B cell (primary cell): ENCODE data around the gene PIGT. TPM values are rescaled to one million over a fixed set of nuclear protein-coding genes. Genes with fewer than 3 reads are reported as not detected.

ENCODE experiments used
- ATAC-seq: fragments of 200-7000 bp; cut with Tn5 transposase; one replicate; pipeline ENCODE4 v1.10.0; 2021; ENCODE audit warnings: low read depth, mild to moderate bottlenecking, moderate number of reproducible peaks, moderate library complexity
- CTCF ChIA-PET: fragments of 350-600 bp; sonication (Branson Sonifier 250); formaldehyde crosslinking; loops from one replicate; lab custom pipeline; 2021; ENCODE audit warnings: antibody characterized with exemption, inconsistent platforms; lab: Charles Lee
- POLR2A ChIA-PET: fragments of 350-600 bp; sonication (Branson Sonifier 250); formaldehyde crosslinking; loops from one replicate; lab custom pipeline; 2021; ENCODE audit warnings: antibody characterized with exemption; lab: Charles Lee
- DNase-seq: peaks from one replicate; pipeline ENCODE4 v3.0.0; 2013
- H2AFZ ChIP-seq: 2 replicates; pipeline ENCODE4 v1.6.1; 2012; ENCODE audit warnings: mild to moderate bottlenecking, low read depth, low read length; ENCODE audit not compliant: insufficient read depth, poor library complexity, severe bottlenecking
- H3K27ac ChIP-seq, 2 donors: 1 replicate in 1 of 2; 2 replicates in 1 of 2; pipeline ENCODE4 v1.5.1; 2012 to 2013; ENCODE audit warnings: low read length in 2 of 2, mild to moderate bottlenecking in 2 of 2, moderate library complexity in 1 of 2
- H3K27me3 ChIP-seq, 4 experiments: fragments of 200-600 bp in 1 of 4; sonication (generic) in 1 of 4; replicated peaks in 1 of 4; 1 replicate in 2 of 4; 2 replicates in 2 of 4; pipeline versions ENCODE4 v1.6.1 to v1.7.0; 2013 to 2016; ENCODE audit warnings: low read length in 3 of 4, mild to moderate bottlenecking in 2 of 4, mixed read lengths in 1 of 4, moderate library complexity in 1 of 4; ENCODE audit not compliant: insufficient read depth in 4 of 4, control insufficient read depth in 3 of 4; ENCODE audit errors: control extremely low read depth in 1 of 4
- H3K36me3 ChIP-seq, 2 experiments: replicated peaks in 1 of 2; 1 replicate in 1 of 2; 2 replicates in 1 of 2; pipeline versions ENCODE4 v1.6.1 to v1.7.1; 2013; ENCODE audit warnings: low read length in 1 of 2; ENCODE audit not compliant: insufficient read depth in 2 of 2, control insufficient read depth in 1 of 2; ENCODE audit errors: control extremely low read depth in 1 of 2, extremely low read depth in 1 of 2
- H3K4me1 ChIP-seq, 2 donors: fragments of 200-600 bp in 1 of 2; sonication (generic) in 1 of 2; 1 replicate in 1 of 2; 2 replicates in 1 of 2; pipeline versions ENCODE4 v1.5.1 to v1.6.1; 2013 to 2017; ENCODE audit warnings: low read length in 2 of 2; ENCODE audit not compliant: control insufficient read depth in 2 of 2, insufficient read depth in 2 of 2
- H3K4me2 ChIP-seq: replicated peaks from 2 replicates; pipeline ENCODE3; 2012; ENCODE audit warnings: mild to moderate bottlenecking, low read depth, low read length; ENCODE audit not compliant: poor library complexity, severe bottlenecking
- H3K4me3 ChIP-seq, 5 experiments: fragments of 200-600 bp in 1 of 5; sonication (generic) in 1 of 5; 1 replicate in 3 of 5; 2 replicates in 2 of 5; pipeline versions ENCODE4 v1.5.1 to v1.7.0; 2011 to 2016; ENCODE audit warnings: low read length in 4 of 5, mild to moderate bottlenecking in 4 of 5, low read depth in 2 of 5, control low read depth in 1 of 5, moderate library complexity in 1 of 5; ENCODE audit not compliant: insufficient read depth in 1 of 5; ENCODE audit errors: control extremely low read depth in 1 of 5, extremely low read depth in 1 of 5
- H3K79me2 ChIP-seq: fragments of 200-600 bp; sonication (generic); one replicate; pipeline ENCODE4 v1.6.0; 2016; ENCODE audit warnings: low read length; ENCODE audit not compliant: control insufficient read depth, insufficient read depth
- H3K9ac ChIP-seq: fragments of 200-600 bp; sonication (generic); 2 replicates; pipeline ENCODE4 v1.6.1; 2017; ENCODE audit warnings: mild to moderate bottlenecking, low read length, moderate library complexity
- H3K9me3 ChIP-seq, 3 donors: one replicate each; pipeline versions ENCODE4 v1.6.1 to v1.7.1; 2013; ENCODE audit warnings: low read length in 2 of 3; ENCODE audit not compliant: control insufficient read depth in 2 of 3, insufficient read depth in 1 of 3; ENCODE audit errors: control extremely low read depth in 1 of 3
- H4K20me1 ChIP-seq: 2 replicates; pipeline ENCODE4 v1.6.0; 2012; ENCODE audit warnings: mild to moderate bottlenecking, low read length; ENCODE audit not compliant: insufficient read depth, control insufficient read depth, poor library complexity, severe bottlenecking
- H3K27ac Mint-ChIP-seq: one replicate; pipeline ENCODE4 v1.8.0; 2021; ENCODE audit warnings: mixed read lengths
- H3K27me3 Mint-ChIP-seq: one replicate; pipeline ENCODE4 v1.8.0; 2021; ENCODE audit warnings: mixed read lengths
- H3K4me1 Mint-ChIP-seq: one replicate; pipeline ENCODE4 v1.8.0; 2021; ENCODE audit warnings: mixed read lengths
- H3K4me3 Mint-ChIP-seq: one replicate; pipeline ENCODE4 v1.8.0; 2021; ENCODE audit warnings: mixed read lengths
- H3K9me3 Mint-ChIP-seq: one replicate; pipeline ENCODE4 v1.8.0; 2022; ENCODE audit warnings: mixed read lengths; ENCODE audit not compliant: insufficient read depth
- EZH2 ChIP-seq: IDR thresholded peaks from 2 replicates; pipeline ENCODE4 v1.6.1; 2012; ENCODE audit warnings: borderline replicate concordance, low read depth, mild to moderate bottlenecking, moderate library complexity, low read length; ENCODE audit not compliant: insufficient read depth, poor library complexity, severe bottlenecking
- WGBS: methylation state at CpG from one replicate; pipeline ENCODE4 v1.1.5; 2013; ENCODE audit warnings: missing lambda C conversion rate; ENCODE audit not compliant: insufficient coverage; 5-methylcytosine and 5-hydroxymethylcytosine counted together
- intact Hi-C: fragments of 100-400 bp; cut with micrococcal nuclease; formaldehyde crosslinking; loops from one replicate; pipeline ENCODE4 v1.10.0; 2022
- polyA plus RNA-seq: library from polyadenylated mRNA; depleted of rRNA; stranded (reverse); fragments of >200 nt; gene quantifications from 2 replicates; pipeline ENCODE4 v1.2.3, GENCODE V29; 2012
- total RNA-seq, 2 donors: library from RNA; stranded (reverse); fragments of 120-200 nt in 1 of 2; gene quantifications; 1 replicate in 1 of 2; 2 replicates in 1 of 2; pipeline versions ENCODE4 v1.2.3 to v1.2.4, GENCODE V29; 2013 to 2022
- TF ChIP-seq, protein P1 (sequence below): fragments of 200-600 bp; IDR thresholded peaks from one replicate; pipeline ENCODE4 v1.8.0; 2022; ENCODE audit warnings: antibody characterized with exemption, mild to moderate bottlenecking

The PIGT gene
- total and polyA plus RNA-seq, 2 donors (not counting 1 experiment from before 2014, with no cell fraction given) = 51.6 to 106 TPM

- H3K79me2 ChIP-seq = peaks cover 9% of the 10 kb centered on the region
- no peak for ATAC-seq
Observed at GRCh38 chr20:45400346-45401031, 15.5 kb upstream of the PIGT start.

DNA sequence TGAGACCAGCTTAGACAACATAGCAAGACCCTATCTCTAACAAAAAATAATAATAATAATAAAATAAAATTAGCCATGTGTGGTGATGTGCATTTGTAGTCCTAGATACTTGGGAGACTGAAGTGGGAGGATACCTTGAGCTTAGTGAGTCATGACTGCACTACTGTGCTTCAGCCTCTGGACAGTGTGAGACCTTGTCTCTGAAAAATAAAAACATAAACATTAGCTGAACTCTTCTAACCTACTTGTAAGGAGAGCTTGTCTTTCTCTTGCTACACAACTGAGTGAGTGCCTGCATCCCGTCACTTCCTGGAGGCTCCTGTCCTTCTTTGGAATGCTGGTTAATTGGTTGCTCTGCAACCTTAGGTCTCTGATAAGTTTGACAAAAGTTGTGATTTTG lies 13.0 kb upstream of the PIGT start:
- no peaks in the 10 kb centered on the region for H4K20me1 ChIP-seq
- TF ChIP-seq, protein P1, sequence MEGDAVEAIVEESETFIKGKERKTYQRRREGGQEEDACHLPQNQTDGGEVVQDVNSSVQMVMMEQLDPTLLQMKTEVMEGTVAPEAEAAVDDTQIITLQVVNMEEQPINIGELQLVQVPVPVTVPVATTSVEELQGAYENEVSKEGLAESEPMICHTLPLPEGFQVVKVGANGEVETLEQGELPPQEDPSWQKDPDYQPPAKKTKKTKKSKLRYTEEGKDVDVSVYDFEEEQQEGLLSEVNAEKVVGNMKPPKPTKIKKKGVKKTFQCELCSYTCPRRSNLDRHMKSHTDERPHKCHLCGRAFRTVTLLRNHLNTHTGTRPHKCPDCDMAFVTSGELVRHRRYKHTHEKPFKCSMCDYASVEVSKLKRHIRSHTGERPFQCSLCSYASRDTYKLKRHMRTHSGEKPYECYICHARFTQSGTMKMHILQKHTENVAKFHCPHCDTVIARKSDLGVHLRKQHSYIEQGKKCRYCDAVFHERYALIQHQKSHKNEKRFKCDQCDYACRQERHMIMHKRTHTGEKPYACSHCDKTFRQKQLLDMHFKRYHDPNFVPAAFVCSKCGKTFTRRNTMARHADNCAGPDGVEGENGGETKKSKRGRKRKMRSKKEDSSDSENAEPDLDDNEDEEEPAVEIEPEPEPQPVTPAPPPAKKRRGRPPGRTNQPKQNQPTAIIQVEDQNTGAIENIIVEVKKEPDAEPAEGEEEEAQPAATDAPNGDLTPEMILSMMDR = no peak
- no peak for TF ChIP-seq EZH2
- H3K36me3 ChIP-seq = no peaks in the 10 kb centered on the region
- Mint-ChIP-seq H3K4me1 (peaks cover 19% of the 10 kb centered on the region), H3K4me3 (no peak overlapping the region), H3K27ac (no peak overlapping the region), H3K9me3 (peaks cover 12% of the 10 kb centered on the region), H3K27me3 (peaks cover 6% of the 10 kb centered on the region)
- no peaks in the 10 kb centered on the region for H3K27me3 ChIP-seq
- CTCF ChIA-PET = interaction anchor here (1.0 kb wide), 2 partner anchors 29 to 33 kb away, joined by 4 to 7 read pairs; no protein-coding TSS in a partner anchor
- H3K4me3 ChIP-seq = no peak overlapping the region
- no peak overlapping the region for H2AFZ ChIP-seq
- H3K9ac ChIP-seq = no peak overlapping the region
- DNase-seq (no peak), ATAC-seq (no peak)
- H3K27ac ChIP-seq = no peak overlapping the region
- intact Hi-C loops = no loop called here
- no CpG with 5 or more reads among the region's 1 CpG for WGBS
- peaks cover 9% of the 10 kb centered on the region for H3K79me2 ChIP-seq
- no peak overlapping the region for H3K4me2 ChIP-seq
- peaks cover 0 to 20% (median 15%) of the 10 kb centered on the region in 3 donors for H3K9me3 ChIP-seq
- POLR2A ChIA-PET = no interaction called here
- H3K4me1 ChIP-seq = peaks cover 12 to 22% of the 10 kb centered on the region in 2 donors

More at GRCh38 chr20:45400346-45401031, 15.5 kb upstream of the PIGT start:
- no peak overlapping the region for H2AFZ ChIP-seq
- H3K36me3 ChIP-seq = no peaks in the 10 kb centered on the region
- H3K4me1 ChIP-seq = peaks cover 3% of the 10 kb centered on the region in 2 donors
- H3K27me3 Mint-ChIP-seq = peaks cover 6% of the 10 kb centered on the region
- H3K4me1 Mint-ChIP-seq = peaks cover 6% of the 10 kb centered on the region
- WGBS = over 99% methylated on average over 6 of the region's 6 CpGs
- ChIA-PET CTCF (no interaction called here), POLR2A (no interaction called here)
- H3K4me2 ChIP-seq = no peak overlapping the region
- TF ChIP-seq EZH2 = no peak
- TF ChIP-seq, protein P1 = no peak
- H3K27ac ChIP-seq = no peak overlapping the region
- H3K9me3 ChIP-seq = peaks cover 0 to 20% (median 15%) of the 10 kb centered on the region in 3 donors
- intact Hi-C loops = no loop called here
- H3K4me3 Mint-ChIP-seq = no peak overlapping the region
- H3K9ac ChIP-seq = no peak overlapping the region
- H3K9me3 Mint-ChIP-seq = peaks cover 12% of the 10 kb centered on the region
- H3K27ac Mint-ChIP-seq = no peak overlapping the region
- no peak overlapping the region for H3K4me3 ChIP-seq
- no peaks in the 10 kb centered on the region for H3K27me3 ChIP-seq
- no peaks in the 10 kb centered on the region for H4K20me1 ChIP-seq
- no peak for DNase-seq
